Glomerular visceral epithelial cell (primary cell): Measurements from ENCODE around the gene NRG2.

Experiments
- DNase-seq: peaks from one replicate; pipeline ENCODE4 v3.0.0-alpha.2; 2016; ENCODE audit errors: extremely low spot score

NRG2 gene

GRCh38 chr5:140042643-140043507, at the start of gene NRG2:
NRG2 (minus strand) TSS chr5:140043299.
- DNase-seq = peak; percentile 78

GRCh38 chr5:140090251-140090650, 47.2 kb upstream of the NRG2 start:
- DNase-seq = no peak

- DNase-seq = no peak
Measured at GRCh38 chr5:140084541-140084940, 41.4 kb upstream of the NRG2 start.

DNA sequence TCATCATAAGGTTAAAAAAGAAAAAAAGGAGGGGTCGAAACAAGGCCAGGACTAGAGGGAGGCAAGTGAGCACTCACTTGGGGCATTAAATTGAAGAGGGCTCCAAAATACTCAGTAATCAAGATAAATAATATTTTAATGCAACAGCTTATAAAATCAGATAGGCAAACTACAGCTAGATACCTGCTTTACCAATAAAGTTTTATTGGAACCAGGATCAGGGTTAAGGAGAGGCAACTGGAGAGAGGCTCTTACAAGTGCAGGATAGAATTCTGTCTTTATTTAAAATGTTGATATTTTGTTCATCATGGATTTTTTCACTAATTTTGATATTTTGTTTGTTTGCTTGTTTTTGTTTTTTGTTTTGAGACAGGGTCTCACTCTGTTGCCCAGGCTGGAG, 40.6 kb upstream of the NRG2 start:
- no peak for DNase-seq

DNA sequence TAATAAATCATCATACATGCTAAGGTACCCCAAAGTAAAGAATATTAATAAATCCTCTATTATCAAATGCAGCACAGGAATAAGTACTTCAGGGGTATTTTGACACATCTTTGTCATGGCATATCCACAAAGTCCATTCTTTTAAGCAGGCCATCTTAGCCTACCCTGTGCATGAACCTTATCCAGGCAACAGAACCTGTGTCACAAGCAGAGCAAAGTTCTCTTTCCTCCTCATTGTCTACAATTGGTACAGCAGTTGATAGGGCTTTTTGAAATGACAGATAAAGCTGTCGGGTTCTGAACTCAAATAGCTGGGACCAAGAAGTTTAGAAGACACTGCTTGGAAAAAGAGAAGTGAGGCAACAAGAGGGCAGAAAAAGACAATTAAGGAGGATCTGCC, 40.0 kb upstream of the NRG2 start:
- no peak for DNase-seq

- no peak for DNase-seq
Measured at GRCh38 chr5:140076788-140077187, 33.7 kb upstream of the NRG2 start.

GRCh38 chr5:140076142-140076541, 33.0 kb upstream of the NRG2 start:
- DNase-seq = no peak

GRCh38 chr5:140075371-140075770, 32.3 kb upstream of the NRG2 start:
- no peak for DNase-seq

DNA sequence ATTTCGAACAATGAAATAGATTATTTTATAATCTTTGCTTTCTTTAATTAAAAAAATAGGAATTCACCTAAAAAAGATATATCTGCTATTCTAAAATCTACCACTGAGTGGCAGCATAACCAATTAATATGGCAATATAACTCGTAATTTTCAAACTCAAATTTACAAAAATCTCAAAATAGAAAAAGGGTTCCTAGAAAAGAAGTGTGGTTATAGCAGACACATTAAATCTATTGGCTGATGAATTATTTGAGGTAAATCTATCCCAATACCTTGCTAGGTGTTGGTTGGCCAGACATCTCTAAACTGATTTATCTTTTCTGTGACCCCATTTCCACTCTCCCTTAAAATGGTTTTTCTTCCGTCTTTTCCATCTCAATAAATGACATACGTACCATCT, 30.2 kb upstream of the NRG2 start:
- peak; percentile 12 for DNase-seq

DNA sequence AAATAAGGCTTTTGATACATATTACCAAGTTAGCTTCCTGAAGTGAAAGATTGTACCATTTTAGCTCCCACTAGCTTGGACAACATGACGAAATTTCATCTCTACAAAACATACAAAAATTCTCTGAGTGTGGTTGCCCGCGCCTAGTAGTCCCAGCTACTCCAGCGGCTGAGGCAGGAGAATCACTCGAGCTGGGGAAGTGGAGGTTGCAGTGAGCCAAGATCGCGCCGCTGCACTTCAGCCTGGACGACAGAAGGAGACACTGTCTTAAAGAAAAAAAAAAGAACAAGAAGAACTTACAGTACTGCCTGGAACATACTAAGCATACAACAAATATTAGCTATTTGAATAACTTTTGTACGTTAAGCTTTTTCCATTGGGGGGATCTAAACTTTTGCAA, 29.7 kb upstream of the NRG2 start:
- no peak for DNase-seq

DNA sequence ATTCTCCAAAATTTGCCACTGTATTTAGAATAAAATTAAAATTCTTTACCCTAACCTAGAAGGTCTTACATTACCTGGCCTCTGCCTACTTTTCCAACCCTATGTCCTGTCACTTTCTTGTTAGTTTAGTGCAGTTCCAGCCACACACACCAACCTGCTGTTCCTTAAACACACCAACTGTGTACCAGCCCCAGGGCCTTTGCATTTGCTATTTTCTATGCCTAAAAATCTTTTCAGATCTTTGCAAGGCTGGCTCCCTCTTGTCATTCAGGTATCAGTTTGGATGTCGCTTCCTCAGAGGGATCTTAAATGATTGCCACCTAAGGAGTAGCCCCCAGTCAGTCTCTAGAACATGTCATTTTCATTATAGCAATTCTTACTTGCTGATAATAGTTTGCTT, 17.7 kb upstream of the NRG2 start:
- DNase-seq = no peak

GRCh38 chr5:140058212-140058932, 15.3 kb upstream of the NRG2 start:
- DNase-seq = no peak

DNA sequence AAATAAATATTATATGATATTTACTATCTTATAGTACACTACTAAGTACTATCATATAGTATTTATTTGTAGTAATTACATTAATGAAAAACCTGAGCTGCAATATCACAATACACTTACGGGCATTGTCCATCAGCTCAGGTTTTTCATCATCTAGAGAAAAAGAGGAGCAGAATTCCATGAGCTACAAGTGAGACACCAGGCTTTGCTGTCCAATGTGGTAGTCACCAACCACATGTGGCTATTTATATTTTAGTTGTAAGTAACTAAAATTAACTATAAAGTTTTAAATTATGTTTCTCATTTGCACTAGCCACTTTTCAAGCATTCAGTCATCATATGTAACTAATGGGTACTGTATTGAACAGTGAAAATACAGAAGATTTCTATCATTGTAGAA, 13.8 kb upstream of the NRG2 start:
- no peak for DNase-seq

- DNase-seq = no peak
Measured at GRCh38 chr5:140055152-140055551, 12.1 kb upstream of the NRG2 start.

DNA sequence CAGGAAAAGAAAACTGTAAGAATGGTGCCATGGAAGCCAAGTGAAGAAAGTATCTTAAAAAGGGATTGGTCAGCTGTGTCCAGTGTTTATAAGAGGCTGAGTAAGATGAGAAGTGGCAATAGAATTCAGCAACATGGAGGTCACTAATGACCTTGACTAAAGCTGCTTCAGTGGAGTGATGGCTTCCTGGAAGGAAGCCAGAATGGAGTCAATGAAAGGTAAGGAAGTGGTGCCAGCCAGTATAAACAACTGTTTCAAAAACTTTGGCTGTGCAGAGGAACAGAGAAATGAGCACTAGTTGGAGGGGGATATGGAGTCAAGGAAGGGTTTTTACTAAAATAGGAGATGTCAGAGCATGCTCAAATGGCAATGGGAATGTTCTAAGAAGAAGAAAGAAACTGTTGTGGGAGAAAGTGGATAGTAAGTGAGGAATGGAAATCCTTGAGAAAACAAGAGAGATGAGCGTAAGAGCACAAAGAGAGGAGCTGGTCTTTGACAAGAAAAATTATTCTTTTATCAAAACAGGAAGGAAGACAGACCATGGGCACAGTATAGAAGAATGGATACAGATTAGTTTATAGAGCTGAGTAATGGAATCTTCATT, 11.1 kb upstream of the NRG2 start:
- DNase-seq = no peak

- no peak for DNase-seq
Measured at GRCh38 chr5:140051950-140052349, 8.9 kb upstream of the NRG2 start.

GRCh38 chr5:140049713-140050112, 6.6 kb upstream of the NRG2 start:
- DNase-seq = no peak

GRCh38 chr5:140049205-140049604, 6.1 kb upstream of the NRG2 start:
- no peak for DNase-seq

DNA sequence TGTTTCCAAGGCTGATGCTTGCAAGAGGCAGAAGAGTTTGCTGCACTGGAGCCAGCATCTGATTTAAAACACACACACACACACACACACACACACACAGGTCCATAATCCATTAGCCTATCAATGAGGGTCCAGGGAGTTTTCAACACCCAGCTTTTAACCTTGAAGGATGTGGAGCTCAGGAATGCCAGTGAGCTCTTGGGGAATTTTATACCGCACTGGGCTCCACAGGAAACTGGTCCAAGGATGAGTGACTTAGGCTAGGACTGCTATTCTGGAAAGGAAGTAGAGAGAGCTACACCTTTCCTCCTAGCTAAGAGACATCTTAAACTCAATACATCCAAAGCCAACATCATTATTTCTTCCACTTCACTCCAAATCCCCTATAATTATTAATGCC, 942 bp upstream of the NRG2 start:
- peak; percentile 27 for DNase-seq

- DNase-seq = no peak
Measured at GRCh38 chr5:140043508-140043872, 391 bp upstream of the NRG2 start.

- DNase-seq = no peak
Measured at GRCh38 chr5:140042393-140042642, 781 bp downstream of the NRG2 start.

DNA sequence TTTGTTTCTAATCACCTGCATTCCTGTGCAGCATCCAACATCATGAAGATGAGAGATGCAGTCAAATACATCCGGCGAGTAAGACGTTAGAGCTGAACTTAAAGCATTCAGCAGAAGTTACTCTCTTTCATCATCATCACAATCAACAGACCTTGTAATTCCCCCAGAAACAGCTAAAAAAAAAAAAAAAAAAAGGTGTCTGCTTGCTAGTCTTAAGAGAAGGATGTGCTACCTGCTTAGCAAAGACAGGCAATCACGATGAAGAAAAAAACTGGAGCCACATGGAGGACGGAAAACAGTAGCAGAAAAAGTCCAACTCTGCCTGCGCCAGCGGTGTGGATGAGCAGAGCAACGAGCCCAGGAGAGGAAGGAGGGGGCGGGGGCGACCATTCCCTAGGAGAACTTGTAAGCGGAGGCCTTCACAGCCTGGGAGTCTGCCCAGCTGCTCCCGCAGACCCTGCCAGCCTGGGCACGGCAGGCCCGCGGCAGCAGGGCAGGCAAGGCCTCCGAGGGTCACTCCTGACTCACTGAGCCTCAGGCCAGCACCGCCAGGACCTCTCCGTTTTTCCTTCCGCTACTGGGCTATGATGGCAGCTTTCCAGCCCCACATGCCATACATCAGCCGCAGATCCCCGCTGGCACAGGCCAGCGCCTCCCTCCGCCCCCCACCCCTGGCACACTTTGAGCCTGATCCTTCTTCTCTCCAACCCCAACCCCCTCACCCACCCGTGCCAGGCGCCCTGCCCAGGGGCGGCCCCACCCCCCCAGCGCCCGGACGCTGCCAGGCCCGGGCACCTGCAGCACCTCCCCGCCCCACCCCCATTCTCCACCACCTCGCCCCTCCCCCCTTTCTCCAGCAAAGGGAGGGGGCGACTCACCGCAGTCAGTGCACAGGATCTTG, 1.4 kb downstream of the NRG2 start:
- DNase-seq = peak; percentile 90
